Rectal smooth muscle tissue (tissue), 1 donor: Measurements from ENCODE around the gene REC8.

Source experiments
- H3K27ac ChIP-seq: one replicate; pipeline ENCODE4 v1.7.0; 2013; ENCODE audit warnings: low read depth, low read length, inconsistent platforms
- H3K27me3 ChIP-seq: one replicate; pipeline ENCODE4 v1.7.0; 2013; ENCODE audit warnings: low read length; ENCODE audit not compliant: control insufficient read depth, insufficient read depth
- H3K36me3 ChIP-seq: one replicate; pipeline ENCODE4 v1.7.0; 2013; ENCODE audit warnings: low read length; ENCODE audit not compliant: control insufficient read depth, insufficient read depth
- H3K4me1 ChIP-seq: one replicate; pipeline ENCODE4 v1.7.0; 2013; ENCODE audit warnings: low read length; ENCODE audit not compliant: control insufficient read depth, insufficient read depth
- H3K4me3 ChIP-seq: one replicate; pipeline ENCODE4 v1.7.0; 2013; ENCODE audit warnings: low read length
- H3K9ac ChIP-seq: one replicate; pipeline ENCODE4 v1.7.0; 2013; ENCODE audit warnings: low read length

Gene REC8

GRCh38 chr14:24171422-24172260 lies at the start of gene REC8:
TSS of gene REC8 (plus strand) at chr14:24172080. CDS start at chr14:24172553, 473 bp downstream.
- Histone ChIP-seq H3K27me3 (no peaks in the 10 kb centered on the region), H3K4me1 (peaks cover 5% of the 10 kb centered on the region), H3K4me3 (peak within 1 kb of the TSS; percentile 31), H3K27ac (peak within 1 kb of the TSS; percentile 32), H3K36me3 (peaks cover 11% of the 10 kb centered on the region), H3K9ac (no peak within 1 kb of the TSS)

DNA sequence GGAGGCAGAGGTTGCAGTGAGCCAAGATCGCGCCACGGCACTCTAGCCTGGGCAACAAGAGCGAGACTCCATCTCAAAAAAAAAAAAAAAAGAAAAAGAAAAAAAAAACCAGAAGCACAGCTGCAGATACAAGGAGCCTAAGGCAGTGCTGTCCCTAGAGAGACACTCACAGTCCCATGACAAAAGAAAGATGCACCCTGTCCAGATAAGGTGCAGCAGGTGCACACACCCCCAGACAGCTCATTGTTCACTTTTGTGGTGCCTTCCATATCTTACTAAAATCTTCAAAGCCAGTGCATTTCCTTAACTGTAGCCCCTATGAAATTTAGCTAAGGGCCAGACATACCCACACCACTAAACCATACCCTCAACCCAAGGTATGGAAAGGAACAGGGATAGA lies 49.5 kb upstream of the REC8 start:
- Histone ChIP-seq H3K27ac (no peak overlapping the region), H3K27me3 (no peaks in the 10 kb centered on the region), H3K4me1 (no peaks in the 10 kb centered on the region), H3K4me3 (no peak overlapping the region), H3K36me3 (peaks cover 33% of the 10 kb centered on the region), H3K9ac (no peak overlapping the region)

DNA sequence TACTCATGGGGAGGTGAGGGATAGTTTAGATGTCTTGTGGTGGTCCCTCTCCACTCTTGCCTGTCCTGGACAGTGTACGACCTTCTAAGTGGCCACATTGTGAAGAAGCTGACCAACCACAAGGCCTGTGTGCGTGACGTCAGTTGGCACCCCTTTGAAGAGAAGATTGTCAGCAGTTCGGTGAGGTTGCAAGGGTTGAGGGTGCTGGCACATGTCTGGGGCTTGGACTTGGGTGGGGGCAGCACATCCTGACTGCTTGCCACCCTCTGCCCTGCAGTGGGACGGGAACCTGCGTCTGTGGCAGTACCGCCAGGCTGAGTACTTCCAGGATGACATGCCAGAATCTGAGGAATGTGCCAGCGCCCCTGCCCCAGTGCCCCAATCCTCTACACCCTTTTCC lies 49.0 kb upstream of the REC8 start:
- H3K4me3 ChIP-seq: no peak overlapping the region
- peaks cover 32% of the 10 kb centered on the region for H3K36me3 ChIP-seq
- H3K4me1 ChIP-seq: no peaks in the 10 kb centered on the region
- H3K27me3 ChIP-seq: no peaks in the 10 kb centered on the region
- no peak overlapping the region for H3K27ac ChIP-seq
- H3K9ac ChIP-seq: no peak overlapping the region

DNA sequence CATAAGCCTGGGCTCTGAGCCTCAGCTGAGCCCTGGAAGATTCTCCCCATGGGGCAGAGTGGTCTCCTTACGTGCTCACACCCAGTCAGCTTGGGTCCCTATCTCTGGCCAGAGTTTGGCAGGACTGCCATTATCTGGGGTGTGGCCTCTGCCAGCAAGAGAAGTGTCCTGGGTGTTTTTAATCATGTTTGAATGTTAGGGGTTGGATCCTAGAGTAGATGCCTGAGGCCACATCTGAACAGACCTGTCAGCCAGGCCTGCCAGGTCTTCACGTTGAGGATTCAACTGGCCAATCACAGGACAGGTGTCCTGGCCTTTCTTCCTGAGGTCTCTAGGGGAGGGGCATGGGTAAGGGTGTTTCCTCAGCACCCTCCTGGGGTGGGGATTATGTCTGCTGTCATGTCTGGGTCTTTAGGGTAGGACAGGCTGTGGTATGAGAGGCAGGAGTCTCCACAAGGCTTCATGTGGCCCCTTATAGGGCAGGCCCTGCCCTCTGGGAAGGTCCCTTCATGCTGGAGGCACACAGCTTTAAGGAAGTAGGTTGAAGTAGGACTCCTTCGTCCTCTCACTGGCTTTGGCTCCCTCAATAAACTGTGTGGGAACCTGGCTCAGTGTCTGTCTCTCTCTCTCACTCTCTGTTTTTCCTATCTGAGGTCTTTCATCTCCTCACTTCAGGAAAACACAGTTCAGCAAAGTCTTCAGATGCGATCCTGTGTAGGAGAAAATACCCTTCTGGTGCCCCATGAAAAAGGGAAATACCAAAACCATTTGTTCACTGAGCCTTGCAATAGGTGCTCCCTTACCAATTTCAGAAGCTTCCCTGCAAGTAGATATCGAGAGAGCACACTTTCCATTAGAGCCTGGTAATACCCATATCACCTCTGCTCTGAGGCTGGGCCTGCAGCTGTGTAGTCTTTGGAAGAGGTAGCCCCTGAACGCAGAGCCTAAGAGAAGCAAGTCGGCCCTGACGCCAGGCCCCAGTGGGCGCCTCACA lies 48.2 kb upstream of the REC8 start:
- Histone ChIP-seq H3K9ac (no peak overlapping the region), H3K36me3 (peaks cover 24% of the 10 kb centered on the region), H3K4me3 (no peak overlapping the region), H3K4me1 (no peaks in the 10 kb centered on the region), H3K27ac (no peak overlapping the region), H3K27me3 (no peaks in the 10 kb centered on the region)

DNA sequence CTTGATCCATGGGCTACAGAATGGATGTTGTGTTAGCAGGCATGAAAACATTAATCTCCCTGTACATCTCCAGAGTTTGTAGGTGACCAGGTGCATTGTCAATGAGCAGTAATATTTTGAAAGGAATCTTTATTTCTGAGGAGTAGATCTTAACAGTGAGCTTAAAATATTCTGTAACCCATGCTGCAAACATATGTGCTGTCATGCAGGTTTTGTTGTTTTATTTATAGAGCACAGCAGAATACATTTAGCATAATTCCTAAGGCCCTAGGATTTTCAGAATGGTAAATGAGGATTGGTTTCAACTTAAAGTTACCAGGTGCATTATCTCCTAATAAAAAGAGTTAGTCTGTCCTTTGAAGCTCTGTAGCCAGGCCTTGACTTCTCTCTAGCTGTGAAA lies 44.9 kb upstream of the REC8 start:
- Histone ChIP-seq H3K4me3 (no peak overlapping the region), H3K27ac (no peak overlapping the region), H3K36me3 (peaks cover 11% of the 10 kb centered on the region), H3K9ac (no peak overlapping the region), H3K27me3 (no peaks in the 10 kb centered on the region), H3K4me1 (no peaks in the 10 kb centered on the region)

DNA sequence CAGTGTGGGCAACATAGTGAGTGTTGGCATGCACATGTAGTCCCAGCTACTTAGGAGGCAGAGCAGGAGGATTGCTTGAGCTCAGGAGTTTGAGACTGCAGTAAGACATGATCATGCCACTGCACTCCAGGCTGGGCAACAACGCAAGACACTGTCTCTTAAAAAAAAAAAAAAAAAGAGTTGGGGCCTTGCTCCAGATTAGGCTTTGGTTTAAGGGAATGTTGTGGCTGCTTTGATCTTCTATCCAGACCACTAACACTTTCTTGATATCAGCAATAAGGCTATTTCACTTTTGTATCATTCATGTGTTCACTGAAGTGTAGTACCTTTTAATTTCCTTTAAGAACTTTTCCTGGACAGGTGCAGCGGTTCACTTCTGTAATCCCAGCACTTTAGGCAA lies 44.2 kb upstream of the REC8 start:
- Histone ChIP-seq H3K36me3 (peaks cover 8% of the 10 kb centered on the region), H3K27me3 (no peaks in the 10 kb centered on the region), H3K4me1 (no peaks in the 10 kb centered on the region), H3K4me3 (no peak overlapping the region), H3K9ac (no peak overlapping the region), H3K27ac (no peak overlapping the region)

GRCh38 chr14:24129410-24129998 lies 42.4 kb upstream of the REC8 start:
- H3K4me1 ChIP-seq: no peaks in the 10 kb centered on the region
- no peak overlapping the region for H3K9ac ChIP-seq
- H3K36me3 ChIP-seq: peaks cover 2% of the 10 kb centered on the region
- H3K27me3 ChIP-seq: no peaks in the 10 kb centered on the region
- H3K4me3 ChIP-seq: no peak overlapping the region
- no peak overlapping the region for H3K27ac ChIP-seq

- Histone ChIP-seq H3K9ac (no peak within 1 kb of the TSS), H3K4me3 (no peak within 1 kb of the TSS), H3K27me3 (no peaks in the 10 kb centered on the region), H3K4me1 (peaks cover under 1% of the 10 kb centered on the region), H3K27ac (no peak within 1 kb of the TSS), H3K36me3 (peaks cover 2% of the 10 kb centered on the region)
These were observed 41.5 kb upstream of the REC8 start, which contains the start of gene FITM1 for GRCh38 chr14:24130380-24130716. TSS of gene FITM1 (plus strand) at chr14:24130659. CDS start at chr14:24131564, 905 bp downstream.

- Histone ChIP-seq H3K9ac (no peak overlapping the region), H3K36me3 (peaks cover 2% of the 10 kb centered on the region), H3K4me3 (no peak overlapping the region), H3K27ac (no peak overlapping the region), H3K27me3 (no peaks in the 10 kb centered on the region), H3K4me1 (peaks cover 3% of the 10 kb centered on the region)
These were observed 40.9 kb upstream of the REC8 start for GRCh38 chr14:24130717-24131548.

DNA sequence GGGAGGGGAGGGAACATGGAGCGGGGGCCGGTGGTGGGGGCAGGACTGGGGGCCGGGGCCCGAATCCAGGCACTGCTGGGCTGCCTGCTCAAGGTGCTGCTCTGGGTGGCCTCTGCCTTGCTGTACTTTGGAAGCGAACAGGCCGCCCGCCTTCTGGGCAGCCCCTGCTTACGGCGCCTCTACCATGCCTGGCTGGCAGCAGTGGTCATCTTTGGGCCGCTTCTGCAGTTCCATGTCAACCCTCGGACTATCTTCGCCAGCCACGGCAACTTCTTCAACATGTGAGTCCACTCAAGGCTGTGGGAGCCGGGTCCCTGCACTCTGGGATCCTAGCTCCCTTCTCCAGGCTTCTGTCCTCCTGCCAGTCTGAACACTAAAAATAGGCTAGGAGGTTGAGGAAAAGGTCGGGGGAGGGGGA lies 40.3 kb upstream of the REC8 start:
- Histone ChIP-seq H3K4me1 (peaks cover 4% of the 10 kb centered on the region), H3K4me3 (no peak overlapping the region), H3K9ac (no peak overlapping the region), H3K36me3 (peaks cover 2% of the 10 kb centered on the region), H3K27me3 (no peaks in the 10 kb centered on the region), H3K27ac (no peak overlapping the region)

DNA sequence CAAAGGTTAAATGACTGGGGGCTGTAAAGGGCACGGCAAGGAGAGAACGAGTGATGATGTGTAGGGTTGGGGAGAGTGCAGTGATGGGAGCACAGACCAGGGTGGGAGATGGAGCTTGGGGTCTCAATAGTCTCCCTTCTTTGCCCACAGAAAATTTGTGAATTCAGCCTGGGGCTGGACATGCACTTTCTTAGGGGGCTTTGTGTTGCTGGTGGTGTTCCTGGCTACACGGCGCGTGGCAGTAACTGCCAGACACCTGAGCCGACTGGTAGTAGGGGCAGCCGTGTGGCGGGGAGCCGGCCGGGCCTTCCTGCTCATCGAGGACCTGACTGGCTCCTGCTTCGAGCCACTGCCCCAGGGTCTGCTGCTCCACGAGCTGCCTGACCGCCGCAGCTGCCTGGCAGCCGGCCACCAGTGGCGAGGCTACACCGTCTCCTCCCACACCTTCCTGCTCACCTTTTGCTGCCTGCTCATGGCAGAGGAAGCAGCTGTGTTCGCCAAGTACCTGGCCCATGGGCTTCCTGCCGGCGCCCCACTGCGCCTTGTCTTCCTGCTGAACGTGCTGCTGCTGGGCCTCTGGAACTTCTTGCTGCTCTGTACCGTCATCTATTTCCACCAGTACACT lies 39.7 kb upstream of the REC8 start:
- Histone ChIP-seq H3K9ac (no peak overlapping the region), H3K27me3 (no peaks in the 10 kb centered on the region), H3K36me3 (peaks cover 2% of the 10 kb centered on the region), H3K4me1 (peaks cover 10% of the 10 kb centered on the region), H3K27ac (no peak overlapping the region), H3K4me3 (no peak overlapping the region)
